GM12892 (cell line): ENCODE results near the gene RRAD.
A peak's percentile ranks its signal among the peaks of the same experiment; 100 is the strongest.

ENCODE experiments used
- DNase-seq: peaks from one replicate; pipeline ENCODE4 v3.0.0; 2011; ENCODE audit not compliant: insufficient read length
- FAIRE-seq: peaks from 2 replicates; lab custom pipeline; 2011; peaks lifted over from hg19 to GRCh38; lab: Jason Lieb, UNC
- POLR2A ChIP-seq: IDR thresholded peaks from 2 replicates; pipeline ENCODE4 v1.6.1; 2011; ENCODE audit warnings: low read depth, low read length, control low read depth
- POLR2AphosphoS5 ChIP-seq: IDR thresholded peaks from 2 replicates; pipeline ENCODE4 v1.6.1; 2011; ENCODE audit warnings: low read depth, low read length, control low read depth
- TAF1 ChIP-seq: IDR thresholded peaks from 2 replicates; pipeline ENCODE4 v1.6.1; 2011; ENCODE audit warnings: low read depth, mild to moderate bottlenecking, control low read depth, low read length, borderline replicate concordance

Gene RRAD

DNA sequence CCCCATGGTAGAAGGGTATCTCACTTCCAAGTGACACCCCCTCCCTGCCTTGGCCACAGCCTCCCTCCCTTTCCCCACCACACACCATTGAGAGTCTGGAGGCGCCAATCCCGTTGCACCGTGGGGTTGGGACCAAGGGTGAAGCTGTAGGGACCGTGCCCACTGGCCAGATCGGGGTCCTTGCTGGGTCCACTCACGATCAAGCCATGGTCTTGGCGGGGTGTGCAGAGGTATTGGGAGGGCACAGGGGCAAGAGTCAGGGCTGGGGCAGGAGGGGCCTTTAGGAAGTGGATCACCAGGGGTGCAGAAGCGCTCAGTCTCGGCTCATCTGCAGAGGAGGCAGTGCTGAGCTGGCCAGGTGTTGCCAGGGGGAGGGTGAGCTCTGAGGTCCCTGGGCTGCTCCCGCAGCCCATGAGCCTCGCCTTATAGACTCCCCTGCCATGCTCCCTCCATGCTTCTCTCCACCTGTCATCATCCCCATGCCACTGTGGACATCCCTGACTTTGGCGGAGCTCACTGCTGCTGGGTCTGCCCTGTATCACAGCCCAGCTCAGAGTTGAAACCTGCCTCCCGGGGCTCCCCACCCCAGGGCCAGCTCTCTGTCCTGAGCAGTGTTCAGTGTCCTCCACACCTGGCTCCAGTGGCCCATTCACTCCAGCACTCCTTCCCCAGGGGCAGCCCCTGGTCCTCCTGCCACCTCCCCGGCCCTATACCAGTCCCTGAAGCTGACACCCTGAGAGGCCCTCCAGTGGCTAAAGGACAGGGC, 15.0 kb downstream of the RRAD start:
- TF ChIP-seq POLR2AphosphoS5 (no peak), POLR2A (no peak), TAF1 (no peak)
- FAIRE-seq (no peak), DNase-seq (no peak)

- DNase-seq (no peak), FAIRE-seq (no peak)
- no peak for TF ChIP-seq TAF1
- no peak for TF ChIP-seq POLR2A
- no peak for TF ChIP-seq POLR2AphosphoS5
Measured at GRCh38 chr16:66908762-66909559, 16.4 kb downstream of the RRAD start.

DNA sequence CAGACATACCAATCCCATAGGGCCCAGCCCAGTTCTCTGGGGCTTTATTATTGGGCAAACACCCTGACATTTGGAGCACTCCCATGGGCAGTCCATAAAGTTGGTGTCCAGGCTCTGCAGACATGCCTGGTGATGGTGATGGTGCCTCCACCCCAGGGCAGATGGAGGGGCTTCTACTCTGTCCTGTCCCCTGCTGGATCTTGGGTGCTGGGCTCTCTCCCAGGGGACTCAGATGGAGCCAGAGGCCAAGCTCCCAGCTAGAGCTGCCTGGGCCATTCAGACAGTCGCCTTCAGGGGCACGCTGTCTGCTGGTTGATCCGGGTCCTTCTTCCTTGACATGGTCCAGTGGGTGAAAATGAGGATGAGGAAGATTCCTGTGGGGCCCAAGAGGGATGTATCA, 17.2 kb downstream of the RRAD start:
- no peak for TF ChIP-seq TAF1
- TF ChIP-seq POLR2AphosphoS5 = no peak
- no peak for TF ChIP-seq POLR2A
- no peak for FAIRE-seq

DNA sequence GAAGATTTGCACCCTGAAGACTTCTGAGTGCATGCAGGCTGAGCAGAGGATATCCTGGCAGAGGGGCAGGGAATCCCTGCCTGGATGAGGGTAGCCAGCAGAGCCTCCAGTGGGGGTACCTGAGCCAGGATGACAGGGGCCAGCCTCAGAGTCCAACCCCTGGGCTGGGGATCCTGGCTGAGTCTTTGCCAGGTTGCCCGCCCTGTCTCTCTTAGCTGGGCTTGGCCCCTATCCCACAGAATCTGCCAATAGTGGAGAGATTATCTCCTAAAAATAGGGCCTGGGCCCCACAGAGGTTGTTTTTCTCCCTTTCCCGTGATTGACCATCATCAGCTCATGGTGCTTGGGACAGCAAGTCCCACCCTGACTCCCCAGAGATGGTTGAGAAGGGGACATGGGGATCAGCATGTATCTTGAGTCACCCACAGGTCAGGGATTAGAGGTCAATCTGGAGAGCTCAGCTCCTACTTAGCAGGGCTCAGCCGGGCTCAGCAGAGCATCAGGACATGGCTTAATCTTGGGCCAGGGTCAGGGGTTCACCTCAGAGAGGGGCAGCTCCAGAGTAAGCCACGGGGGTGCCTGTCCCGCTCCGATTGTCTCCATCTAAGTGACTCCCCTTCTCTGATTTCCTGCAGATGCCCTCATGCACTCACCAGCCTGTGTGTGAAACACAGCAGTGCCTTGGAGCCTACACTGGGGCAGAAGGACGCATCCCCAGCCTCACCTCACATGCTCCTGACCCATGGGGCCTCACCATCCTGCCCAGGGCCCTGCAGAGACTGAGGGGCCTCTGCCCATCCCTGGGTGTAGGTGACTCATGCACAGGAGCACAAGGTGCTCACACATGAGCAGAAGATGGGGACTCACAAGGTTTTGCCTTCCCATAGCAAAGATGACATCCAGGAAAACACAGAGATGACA, 18.2 kb downstream of the RRAD start:
- no peak for FAIRE-seq
- TF ChIP-seq TAF1 (no peak), POLR2AphosphoS5 (no peak), POLR2A (no peak)
- DNase-seq = peak; percentile 10

More for the DNA sequence above, 17.2 kb downstream of the RRAD start:
- peak; percentile 8 for DNase-seq

DNA sequence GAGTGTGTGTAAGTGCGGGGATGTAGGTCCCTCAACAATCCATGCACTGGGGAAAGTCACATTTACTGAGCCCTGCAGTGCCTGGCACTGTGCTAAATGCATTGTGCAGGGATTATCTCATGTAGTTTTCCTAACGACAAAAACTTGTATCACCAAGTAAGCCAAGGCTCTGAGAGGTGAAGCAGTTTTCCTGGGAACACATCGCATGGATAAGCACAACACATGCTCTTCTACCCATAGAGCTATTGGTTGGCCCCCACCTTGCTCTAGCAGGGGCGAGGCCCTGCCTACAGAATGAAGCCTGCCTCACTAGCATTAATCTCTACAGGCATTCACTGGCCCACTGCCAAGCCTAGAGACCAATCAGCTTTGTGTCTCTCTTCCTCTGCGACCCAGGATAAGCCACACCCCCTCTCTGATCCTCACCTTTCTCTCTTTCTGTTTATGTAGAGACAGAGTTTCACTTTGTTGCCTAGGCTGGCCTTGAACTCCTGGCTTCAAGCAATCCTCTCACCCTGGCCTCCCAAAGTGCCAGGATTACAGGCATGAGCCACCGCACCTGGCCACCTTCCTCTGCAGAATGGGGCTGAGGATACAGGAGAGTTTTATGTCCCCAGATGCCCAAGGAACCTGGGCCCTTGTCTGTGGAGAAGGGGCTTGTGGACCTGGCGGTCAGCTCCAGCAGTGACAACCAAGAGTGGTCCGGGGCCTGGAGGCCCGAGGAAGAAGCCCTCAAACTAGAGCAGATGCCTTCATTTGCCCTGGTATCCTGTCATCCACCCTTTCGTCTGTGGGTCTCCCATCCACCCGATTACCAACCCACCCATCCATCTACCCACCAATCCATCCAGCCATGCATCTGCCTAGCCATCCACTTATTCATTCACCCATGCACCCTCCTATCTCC, 19.4 kb downstream of the RRAD start:
- no peak for FAIRE-seq
- DNase-seq = peak; percentile 39
- no peak for TF ChIP-seq POLR2A
- no peak for TF ChIP-seq TAF1
- TF ChIP-seq POLR2AphosphoS5 = no peak

DNA sequence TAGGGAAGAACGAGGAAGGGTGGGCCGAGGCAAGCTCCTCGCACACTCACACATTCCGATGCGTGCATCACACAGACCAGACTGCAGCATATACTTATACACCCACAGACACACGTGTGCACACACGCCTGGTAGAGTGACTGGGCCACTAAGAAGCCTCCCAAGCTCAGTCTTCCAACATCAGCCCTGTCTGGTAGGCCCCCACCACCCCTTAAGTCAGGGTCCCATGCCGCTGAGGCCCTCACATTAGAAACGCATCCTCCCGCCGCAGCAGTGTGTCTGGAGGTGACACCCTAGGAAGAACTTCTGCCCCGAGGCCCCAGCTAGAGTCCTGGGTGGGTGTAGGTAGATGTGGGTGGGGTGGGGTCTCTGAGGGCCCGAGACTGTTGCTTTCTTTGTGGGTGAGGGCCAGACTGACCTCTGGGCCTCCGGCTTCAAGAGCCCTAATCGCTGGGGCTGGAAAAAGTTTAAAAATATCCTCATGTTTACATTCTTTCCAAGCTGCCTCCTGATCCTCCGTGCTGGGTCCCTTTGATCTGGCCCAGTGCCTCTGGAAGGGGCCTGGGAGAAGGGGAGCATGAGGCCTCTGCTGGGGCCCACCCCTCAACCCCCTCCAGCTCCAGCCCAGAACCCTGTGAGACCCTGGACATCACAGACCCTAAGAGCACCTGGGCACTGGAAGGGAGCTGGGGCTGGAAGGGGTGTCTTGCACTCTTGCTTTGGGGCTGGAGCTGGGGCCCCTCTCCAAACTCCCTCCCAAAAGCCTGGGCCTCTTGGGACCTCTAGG, 20.3 kb downstream of the RRAD start:
- DNase-seq (peak; percentile 5), FAIRE-seq (no peak)
- TF ChIP-seq POLR2AphosphoS5 = no peak
- TF ChIP-seq POLR2A = no peak

DNA sequence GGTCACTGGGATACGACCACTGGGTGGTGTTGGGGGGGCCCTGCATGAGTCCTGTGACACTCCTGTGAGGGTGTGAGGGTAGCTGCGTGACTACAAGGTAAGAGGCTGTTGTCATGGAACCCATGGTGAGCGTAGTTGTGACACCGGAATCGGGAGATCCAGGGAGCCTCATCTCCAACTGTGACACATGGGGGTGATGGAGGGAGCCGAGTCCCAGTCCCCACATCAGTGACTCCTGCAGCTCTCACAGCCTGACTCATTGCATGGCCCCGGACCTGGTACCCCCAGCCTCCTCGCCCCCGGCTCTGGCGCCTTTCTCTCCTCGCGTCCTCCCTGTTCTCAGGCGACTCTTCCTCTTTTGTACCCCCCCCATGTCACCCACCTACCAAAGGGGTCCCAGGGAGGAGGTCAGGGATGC, 20.9 kb downstream of the RRAD start:
- FAIRE-seq (no peak), DNase-seq (peak; percentile 23)
- TF ChIP-seq TAF1 = no peak
- no peak for TF ChIP-seq POLR2A
- no peak for TF ChIP-seq POLR2AphosphoS5

GRCh38 chr16:66903544-66904427, 21.5 kb downstream of the RRAD start:
- DNase-seq (peak; percentile 20), FAIRE-seq (no peak)
- TF ChIP-seq POLR2A = no peak
- no peak for TF ChIP-seq TAF1
- TF ChIP-seq POLR2AphosphoS5 = no peak
